Stomach (tissue), 4 donors: ENCODE data around the gene CNDP1.

Source experiments
- POLR2A ChIP-seq, 4 donors: fragments of 450-650 bp; IDR thresholded peaks; one replicate each; pipeline ENCODE4 v1.6.1; 2016; ENCODE audit warnings: antibody characterized with exemption in 4 of 4, control low read depth in 2 of 4, mild to moderate bottlenecking in 1 of 4, moderate library complexity in 1 of 4
- TF ChIP-seq, protein P1 (sequence below), 7 experiments: fragments of 450-650 bp in 4 of 7; fragments of 200-600 bp in 3 of 7; sonication (generic) in 3 of 7; IDR thresholded peaks; one replicate each; pipeline ENCODE4 v1.5.1; 2016 to 2019; ENCODE audit warnings: antibody characterized with exemption in 7 of 7, control low read depth in 2 of 7, mild to moderate bottlenecking in 1 of 7

GRCh38 chr18:74608681-74609080, 74.4 kb downstream of the CNDP1 start:
- TF ChIP-seq, protein P1, sequence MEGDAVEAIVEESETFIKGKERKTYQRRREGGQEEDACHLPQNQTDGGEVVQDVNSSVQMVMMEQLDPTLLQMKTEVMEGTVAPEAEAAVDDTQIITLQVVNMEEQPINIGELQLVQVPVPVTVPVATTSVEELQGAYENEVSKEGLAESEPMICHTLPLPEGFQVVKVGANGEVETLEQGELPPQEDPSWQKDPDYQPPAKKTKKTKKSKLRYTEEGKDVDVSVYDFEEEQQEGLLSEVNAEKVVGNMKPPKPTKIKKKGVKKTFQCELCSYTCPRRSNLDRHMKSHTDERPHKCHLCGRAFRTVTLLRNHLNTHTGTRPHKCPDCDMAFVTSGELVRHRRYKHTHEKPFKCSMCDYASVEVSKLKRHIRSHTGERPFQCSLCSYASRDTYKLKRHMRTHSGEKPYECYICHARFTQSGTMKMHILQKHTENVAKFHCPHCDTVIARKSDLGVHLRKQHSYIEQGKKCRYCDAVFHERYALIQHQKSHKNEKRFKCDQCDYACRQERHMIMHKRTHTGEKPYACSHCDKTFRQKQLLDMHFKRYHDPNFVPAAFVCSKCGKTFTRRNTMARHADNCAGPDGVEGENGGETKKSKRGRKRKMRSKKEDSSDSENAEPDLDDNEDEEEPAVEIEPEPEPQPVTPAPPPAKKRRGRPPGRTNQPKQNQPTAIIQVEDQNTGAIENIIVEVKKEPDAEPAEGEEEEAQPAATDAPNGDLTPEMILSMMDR (IDR thresholded peaks at IDR 0.05): no peak
- no peak for TF ChIP-seq POLR2A (IDR thresholded peaks at IDR 0.05)
